ENCODE results near the gene PTBP3. TPM values are rescaled to one million over a fixed set of nuclear protein-coding genes. Genes with fewer than 3 reads are reported as not detected.

The PTBP3 gene
- total RNA-seq, 4 donors from 2014 or later = 52.1 to 126 (median 71.0) TPM

DNA sequence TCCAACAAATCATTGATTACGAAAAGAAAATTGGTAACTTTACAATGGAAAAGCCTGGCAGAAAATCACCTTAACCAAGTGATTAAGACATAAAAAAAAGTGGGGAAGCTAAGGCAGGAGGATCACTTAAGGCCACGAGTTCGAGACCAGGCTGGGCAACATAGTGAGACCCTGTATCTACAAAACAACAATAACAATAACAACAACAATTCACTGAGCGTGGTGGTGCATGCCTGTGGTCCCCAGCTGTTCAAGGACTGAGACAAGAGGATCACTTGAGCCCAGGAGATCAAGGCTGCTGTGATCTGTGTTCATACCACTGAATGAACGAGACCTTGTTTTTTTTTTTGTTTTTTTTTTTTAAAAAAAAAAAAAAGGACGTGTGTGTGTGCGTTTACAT lies 21.3 kb downstream of the PTBP3 start:
- TF ChIP-seq POLR2A (IDR thresholded peaks at IDR 0.05) (no peak), CTCF (IDR thresholded peaks at IDR 0.05) (no peak)
- H3K27ac ChIP-seq = no peak overlapping the region
- no peaks in the 10 kb centered on the region for H3K27me3 ChIP-seq
- peaks cover 0 to 35% (median 2%) of the 10 kb centered on the region in 4 donors for H3K4me1 ChIP-seq
- DNase-seq = no peak
- H3K36me3 ChIP-seq = no peaks in the 10 kb centered on the region
- H3K9me3 ChIP-seq = no peaks in the 10 kb centered on the region
- no peak overlapping the region for H3K4me3 ChIP-seq

DNA sequence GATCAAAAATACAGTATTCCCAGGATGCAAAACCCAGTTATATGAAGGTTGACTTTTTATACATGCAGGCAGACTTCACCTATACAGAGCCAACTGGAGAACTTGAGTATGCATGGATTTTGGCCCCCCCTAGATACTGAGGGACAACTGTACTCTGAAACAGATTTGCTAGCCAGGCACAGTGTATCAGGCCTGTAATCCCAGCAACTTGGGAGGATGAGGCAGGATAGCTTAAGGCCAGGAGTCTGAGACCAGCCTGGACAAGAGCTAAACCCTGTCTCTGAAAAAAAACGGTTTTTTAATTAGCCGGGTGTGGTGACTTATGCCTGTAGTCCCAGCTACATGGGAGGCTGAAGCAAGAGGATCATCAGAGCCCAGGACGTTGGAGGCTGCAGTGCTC lies 21.9 kb downstream of the PTBP3 start:
- TF ChIP-seq CTCF (IDR thresholded peaks at IDR 0.05) (no peak), POLR2A (IDR thresholded peaks at IDR 0.05) (no peak)
- DNase-seq = no peak
- Histone ChIP-seq H3K4me1 (peaks cover 0 to 35% (median 2%) of the 10 kb centered on the region in 4 donors), H3K27ac (no peak overlapping the region), H3K36me3 (no peaks in the 10 kb centered on the region), H3K9me3 (no peaks in the 10 kb centered on the region), H3K27me3 (no peaks in the 10 kb centered on the region), H3K4me3 (no peak overlapping the region)

DNA sequence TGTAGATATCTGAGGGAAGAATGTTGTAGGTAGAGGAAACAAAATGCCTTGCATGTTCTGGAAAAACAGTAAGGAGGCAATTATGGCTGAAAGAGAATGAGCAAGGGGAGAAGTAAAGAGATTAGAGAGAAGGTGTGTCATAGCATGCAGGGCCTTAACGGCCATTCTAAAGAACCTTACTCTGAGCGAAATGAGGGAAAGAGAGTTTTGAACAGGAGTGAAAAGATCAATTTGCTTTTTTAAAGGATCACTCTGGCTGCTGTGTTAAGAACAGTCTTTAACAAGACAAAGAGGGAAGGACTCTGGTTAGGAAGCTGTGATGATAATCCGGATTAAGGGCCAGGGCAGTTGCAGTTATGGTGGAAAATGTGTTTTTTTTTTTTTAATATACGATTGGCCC lies 22.6 kb downstream of the PTBP3 start:
- H3K36me3 ChIP-seq = no peaks in the 10 kb centered on the region
- no peak overlapping the region for H3K27ac ChIP-seq
- H3K4me3 ChIP-seq = no peak overlapping the region
- H3K27me3 ChIP-seq = no peaks in the 10 kb centered on the region
- H3K4me1 ChIP-seq = peaks cover 0 to 29% (median 2%) of the 10 kb centered on the region in 4 donors
- no peaks in the 10 kb centered on the region for H3K9me3 ChIP-seq
- DNase-seq = no peak
- no peak for TF ChIP-seq POLR2A (IDR thresholded peaks at IDR 0.05)
- no peak for TF ChIP-seq CTCF (IDR thresholded peaks at IDR 0.05)

- no peak overlapping the region for H3K4me3 ChIP-seq
- H3K9me3 ChIP-seq = no peaks in the 10 kb centered on the region
- H3K27ac ChIP-seq = no peak overlapping the region
- no peak for TF ChIP-seq CTCF (IDR thresholded peaks at IDR 0.05)
- TF ChIP-seq POLR2A (IDR thresholded peaks at IDR 0.05) = no peak
- no peak for DNase-seq
- no peaks in the 10 kb centered on the region for H3K27me3 ChIP-seq
- H3K36me3 ChIP-seq = no peaks in the 10 kb centered on the region
- H3K4me1 ChIP-seq = peaks cover 0 to 35% (median 0%) of the 10 kb centered on the region in 4 donors
Observed at GRCh38 chr9:112308588-112308987, 24.8 kb downstream of the PTBP3 start.

- DNase-seq = no peak
- H3K9me3 ChIP-seq = no peaks in the 10 kb centered on the region
- peaks cover 0 to 15% (median 1%) of the 10 kb centered on the region in 4 donors for H3K4me1 ChIP-seq
- H3K36me3 ChIP-seq = no peaks in the 10 kb centered on the region
- H3K27me3 ChIP-seq = no peaks in the 10 kb centered on the region
- TF ChIP-seq POLR2A (IDR thresholded peaks at IDR 0.05) = no peak
- no peak for TF ChIP-seq CTCF (IDR thresholded peaks at IDR 0.05)
- no peak overlapping the region for H3K4me3 ChIP-seq
- no peak overlapping the region for H3K27ac ChIP-seq
Observed at GRCh38 chr9:112301420-112301819, 32.0 kb downstream of the PTBP3 start.

DNA sequence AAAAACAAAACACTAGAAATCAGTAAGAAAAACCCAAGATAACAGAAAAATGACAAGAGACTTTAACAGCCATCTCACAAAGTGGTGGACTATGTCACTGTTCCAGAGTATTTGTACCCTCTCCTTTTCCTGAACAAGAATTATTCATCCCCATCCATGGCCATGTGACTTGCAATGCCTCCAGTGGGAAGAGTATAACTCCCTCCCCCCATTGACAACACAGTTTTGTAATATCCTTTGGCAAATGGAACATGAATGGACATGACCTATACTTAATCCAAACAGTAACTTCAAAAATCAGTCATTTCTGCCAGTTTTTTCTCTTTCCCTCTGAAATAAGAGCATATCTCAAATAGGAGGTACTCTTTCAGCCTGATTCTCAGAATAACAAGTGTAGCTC lies 33.9 kb downstream of the PTBP3 start:
- Histone ChIP-seq H3K27me3 (no peaks in the 10 kb centered on the region), H3K27ac (no peak overlapping the region), H3K4me1 (peaks cover 0 to 9% (median 1%) of the 10 kb centered on the region in 4 donors), H3K4me3 (no peak overlapping the region), H3K36me3 (no peaks in the 10 kb centered on the region), H3K9me3 (no peaks in the 10 kb centered on the region)
- TF ChIP-seq CTCF (IDR thresholded peaks at IDR 0.05) = no peak
- no peak for TF ChIP-seq POLR2A (IDR thresholded peaks at IDR 0.05)
- DNase-seq = no peak
